ENCODE results near the gene BICD2.

The BICD2 gene

DNA sequence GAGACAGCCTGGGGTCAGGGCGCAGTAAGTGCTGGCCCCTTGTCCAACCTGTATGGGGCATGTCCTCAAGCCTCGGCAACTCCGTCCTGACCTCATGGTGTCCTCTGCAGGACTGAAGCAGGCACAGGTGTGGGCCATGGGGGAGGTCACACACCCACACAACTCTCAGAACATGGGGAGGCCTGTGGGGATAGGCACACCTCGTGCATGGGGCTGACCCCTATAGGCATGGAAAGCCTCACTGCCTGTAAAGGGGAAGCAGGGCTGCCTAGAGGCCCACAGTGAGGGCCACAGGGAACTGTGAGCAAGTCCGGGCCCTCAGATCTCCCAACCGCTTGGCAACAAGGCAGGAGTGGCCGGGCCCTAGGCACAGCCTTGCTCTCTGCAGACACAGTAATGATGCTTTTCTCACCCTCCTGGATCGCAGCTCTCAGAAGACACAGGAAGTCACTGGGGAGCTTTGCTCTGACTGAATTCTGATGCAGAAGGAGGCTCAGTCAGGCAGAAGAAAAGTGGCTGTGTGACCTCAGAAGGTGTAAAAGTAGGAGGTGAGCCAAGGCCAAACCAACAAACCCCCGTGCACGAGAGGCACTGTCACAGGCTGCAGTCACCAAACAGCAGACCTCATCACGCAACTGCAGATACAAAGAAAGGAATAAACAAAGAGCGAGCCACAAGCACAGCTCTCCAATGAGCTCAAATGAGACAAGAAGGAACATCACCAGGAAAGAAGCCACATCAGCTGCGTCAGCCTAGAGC is 100.1 kb downstream of the BICD2 start:
- no peak for DNase-seq

DNA sequence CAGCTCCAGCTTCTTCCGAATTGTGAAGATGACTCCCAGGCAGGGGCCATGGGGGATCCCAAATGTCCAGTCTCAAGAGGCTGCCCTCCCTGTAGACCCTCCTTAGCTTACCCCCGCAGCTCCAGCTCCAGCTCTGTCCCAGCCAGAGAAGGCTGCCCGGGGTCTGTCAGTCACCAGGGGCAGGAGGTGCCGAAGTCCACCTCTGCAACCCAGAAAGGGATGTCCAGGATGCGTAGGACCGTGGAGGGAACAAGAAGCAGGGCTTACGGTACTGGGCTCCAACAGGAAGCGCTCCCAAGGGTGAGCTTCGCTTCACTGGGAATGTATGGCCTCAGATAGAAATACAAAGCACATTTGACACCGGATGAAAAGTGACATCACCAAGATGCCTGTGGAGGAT is 100.7 kb downstream of the BICD2 start:
- DNase-seq = no peak

DNA sequence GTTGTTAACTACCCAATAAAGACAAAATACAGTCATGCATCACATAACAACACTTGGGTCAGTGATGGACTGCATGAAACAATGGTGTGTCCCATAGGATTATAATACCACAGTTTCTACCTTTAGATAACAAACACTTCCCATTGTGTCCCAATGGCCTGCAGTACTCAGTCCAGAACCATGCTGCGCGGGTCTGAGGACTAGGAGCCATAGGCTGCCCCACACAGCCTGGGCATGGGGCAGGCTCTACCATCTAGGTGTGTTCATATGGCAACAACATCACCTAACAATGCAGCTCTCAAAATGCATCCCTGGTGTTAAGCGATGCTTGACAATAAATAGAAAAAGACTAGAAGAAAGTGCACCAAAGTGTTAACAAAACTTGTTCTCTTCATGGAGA is 101.5 kb downstream of the BICD2 start:
- DNase-seq = no peak

DNA sequence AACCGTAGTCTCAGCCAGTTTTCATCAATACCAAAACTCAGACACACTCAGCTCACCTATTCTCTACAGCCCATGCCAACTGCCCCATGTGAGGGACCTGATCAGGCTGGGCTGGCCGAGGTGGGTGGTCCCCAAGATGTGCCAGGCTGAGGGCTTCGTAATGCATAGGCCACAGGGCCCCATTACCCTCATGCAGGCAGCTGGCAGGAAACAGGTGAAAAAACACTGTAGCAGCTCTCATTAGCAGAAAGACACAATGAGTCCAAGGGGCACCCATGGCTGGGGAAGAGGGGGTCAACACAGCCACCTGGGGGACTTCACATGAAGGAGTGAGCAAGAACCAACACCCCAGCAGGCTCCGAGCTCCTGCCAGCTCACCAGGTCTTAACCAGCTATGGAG is 102.9 kb downstream of the BICD2 start:
- DNase-seq = no peak
